Muscle of leg (tissue), 11 donors: ENCODE measurements around the gene ZNF75A. TPM values are rescaled to one million over a fixed set of nuclear protein-coding genes. Genes with fewer than 3 reads are reported as not detected.
A peak's percentile ranks its signal among the peaks of the same experiment; 100 is the strongest.

ENCODE experiments used
- DNase-seq: peaks from one replicate; pipeline ENCODE4 v3.0.0; 2013
- H3K27ac ChIP-seq: one replicate; pipeline ENCODE4 v1.5.1; 2013; ENCODE audit warnings: mild to moderate bottlenecking, low read length, control low read depth
- H3K27me3 ChIP-seq: one replicate; pipeline ENCODE4 v1.6.1; 2013; ENCODE audit warnings: low read length; ENCODE audit not compliant: control insufficient read depth, insufficient read depth
- H3K36me3 ChIP-seq: one replicate; pipeline ENCODE4 v1.6.1; 2013; ENCODE audit warnings: low read length; ENCODE audit not compliant: control insufficient read depth, insufficient read depth
- H3K4me1 ChIP-seq: one replicate; pipeline ENCODE4 v1.6.1; 2013; ENCODE audit warnings: low read length; ENCODE audit not compliant: control insufficient read depth, insufficient read depth
- H3K4me3 ChIP-seq: one replicate; pipeline ENCODE4 v1.5.1; 2013; ENCODE audit warnings: low read length, control low read depth
- H3K9me3 ChIP-seq: replicated peaks from 2 replicates; pipeline ENCODE4 v1.6.1; 2013; ENCODE audit warnings: low read depth, low read length; ENCODE audit not compliant: control insufficient read depth
- WGBS: methylation state at CpG from one replicate; pipeline ENCODE4 v1.1.5; 2013; ENCODE audit warnings: missing lambda C conversion rate; ENCODE audit not compliant: insufficient coverage; 5-methylcytosine and 5-hydroxymethylcytosine counted together
- polyA plus RNA-seq, 8 donors: library from polyadenylated mRNA; unstranded; fragments of 120-200 nt; gene quantifications; one replicate each; pipeline versions ENCODE4 v1.2.1 to v1.2.3, GENCODE V29; 2013; ENCODE audit warnings: inconsistent platforms in 1 of 8, low replicate concordance in 1 of 8; ENCODE audit not compliant: insufficient read length in 8 of 8, insufficient read depth in 1 of 8
- total RNA-seq: library from RNA; stranded (reverse); fragments of 120-200 nt; gene quantifications from one replicate; pipeline ENCODE4 v1.2.4, GENCODE V29; 2013

The ZNF75A gene
- total and polyA plus RNA-seq, 9 donors = 20.3 to 33.1 (median 23.6) TPM

DNA sequence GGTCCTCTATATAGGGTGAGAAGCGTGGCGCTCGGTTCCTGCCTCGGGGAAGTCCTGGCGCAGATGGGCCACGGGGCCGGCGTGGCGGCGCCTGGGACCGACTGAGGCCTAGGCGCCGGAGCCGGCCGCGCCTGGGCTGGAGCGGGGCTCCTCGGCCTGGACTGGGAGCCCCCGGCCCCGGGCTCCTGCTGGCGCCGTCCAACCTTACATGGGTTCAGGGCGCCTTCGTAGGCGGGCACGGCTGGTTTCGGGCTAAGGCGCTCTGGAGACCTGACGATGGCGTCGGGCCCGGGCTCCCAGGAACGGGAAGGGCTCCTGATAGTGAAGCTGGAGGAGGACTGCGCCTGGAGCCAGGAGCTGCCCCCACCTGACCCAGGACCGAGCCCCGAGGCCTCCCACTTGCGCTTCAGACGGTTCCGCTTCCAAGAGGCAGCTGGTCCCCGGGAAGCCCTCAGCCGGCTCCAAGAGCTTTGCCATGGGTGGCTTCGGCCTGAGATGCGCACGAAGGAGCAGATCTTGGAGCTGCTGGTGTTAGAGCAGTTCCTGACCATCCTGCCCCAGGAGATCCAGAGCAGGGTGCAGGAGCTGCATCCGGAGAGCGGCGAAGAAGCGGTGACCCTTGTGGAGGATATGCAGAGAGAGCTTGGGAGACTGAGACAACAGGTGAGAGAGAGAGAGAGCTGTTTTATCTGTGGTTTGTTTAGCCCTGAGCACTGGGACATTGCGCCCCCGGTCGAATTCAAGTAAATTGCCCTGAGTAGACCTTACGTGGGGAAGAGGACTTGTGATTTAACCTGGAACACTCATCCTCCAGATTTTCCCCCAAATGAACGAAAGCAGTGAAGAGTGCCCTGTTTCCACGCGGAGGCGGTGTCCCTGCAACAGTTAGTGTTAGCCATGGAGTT, 21.5 kb upstream of the ZNF75A start:
- Histone ChIP-seq H3K9me3 (peaks cover 30% of the 10 kb centered on the region), H3K36me3 (peaks cover 36% of the 10 kb centered on the region), H3K4me1 (peaks cover 22% of the 10 kb centered on the region), H3K27ac (peak overlapping the region; percentile 100), H3K4me3 (peak overlapping the region; percentile 71), H3K27me3 (no peaks in the 10 kb centered on the region)
- 4% methylated on average over 56 of the region's 56 CpGs for WGBS
- no peak for DNase-seq

DNA sequence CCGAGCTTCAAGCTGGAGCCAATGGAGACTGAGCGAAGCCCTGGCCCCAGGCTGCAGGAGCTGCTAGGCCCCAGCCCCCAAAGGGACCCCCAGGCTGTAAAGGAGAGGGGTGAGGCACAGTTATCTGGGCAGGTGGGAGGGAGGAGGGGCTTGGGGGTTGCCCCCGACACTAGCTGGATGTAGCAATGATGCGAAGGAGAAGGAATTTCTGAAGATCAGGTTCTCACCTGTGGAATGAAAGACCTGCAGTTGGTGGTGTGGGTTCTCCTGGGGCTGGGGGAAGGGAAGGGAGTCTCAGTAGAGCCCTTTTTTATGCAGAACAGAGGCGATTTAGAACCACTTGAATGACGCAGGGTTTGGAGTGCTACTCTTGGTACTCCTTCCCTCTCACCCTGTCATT, 20.2 kb upstream of the ZNF75A start:
- peaks cover 22% of the 10 kb centered on the region for H3K4me1 ChIP-seq
- peaks cover 3% of the 10 kb centered on the region for H3K27me3 ChIP-seq
- H3K9me3 ChIP-seq = peaks cover 44% of the 10 kb centered on the region
- H3K27ac ChIP-seq = no peak overlapping the region
- H3K36me3 ChIP-seq = peaks cover 49% of the 10 kb centered on the region
- no peak overlapping the region for H3K4me3 ChIP-seq
- WGBS = 93% methylated on average over 4 of the region's 6 CpGs
- no peak for DNase-seq

DNA sequence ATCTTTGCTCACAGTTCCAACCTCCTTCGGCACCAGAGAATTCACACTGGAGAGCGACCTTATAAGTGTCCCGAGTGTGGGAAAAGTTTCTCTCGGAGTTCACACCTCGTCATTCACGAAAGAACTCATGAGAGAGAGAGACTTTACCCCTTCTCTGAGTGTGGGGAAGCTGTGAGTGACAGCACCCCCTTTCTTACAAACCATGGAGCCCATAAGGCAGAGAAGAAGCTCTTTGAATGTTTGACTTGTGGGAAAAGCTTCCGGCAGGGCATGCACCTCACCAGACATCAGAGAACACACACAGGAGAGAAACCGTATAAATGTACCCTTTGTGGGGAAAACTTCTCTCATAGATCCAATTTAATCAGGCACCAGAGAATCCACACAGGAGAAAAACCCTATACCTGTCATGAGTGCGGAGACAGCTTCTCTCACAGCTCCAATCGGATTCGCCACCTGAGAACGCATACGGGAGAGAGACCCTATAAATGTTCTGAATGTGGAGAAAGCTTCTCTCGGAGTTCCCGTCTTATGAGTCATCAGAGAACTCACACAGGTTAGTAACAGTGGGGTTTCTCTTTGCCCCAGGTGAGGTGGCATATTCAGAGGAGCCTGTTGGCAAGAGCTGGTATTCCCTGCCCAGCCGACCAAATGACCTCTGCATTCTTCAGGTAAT, 15.2 kb upstream of the ZNF75A start:
- peaks cover 5% of the 10 kb centered on the region for H3K27me3 ChIP-seq
- 100% methylated on average over 2 of the region's 16 CpGs for WGBS
- no peak overlapping the region for H3K27ac ChIP-seq
- peaks cover 70% of the 10 kb centered on the region for H3K36me3 ChIP-seq
- no peak for DNase-seq
- H3K9me3 ChIP-seq = peaks cover 87% of the 10 kb centered on the region
- no peak overlapping the region for H3K4me3 ChIP-seq
- peaks cover 1% of the 10 kb centered on the region for H3K4me1 ChIP-seq

DNA sequence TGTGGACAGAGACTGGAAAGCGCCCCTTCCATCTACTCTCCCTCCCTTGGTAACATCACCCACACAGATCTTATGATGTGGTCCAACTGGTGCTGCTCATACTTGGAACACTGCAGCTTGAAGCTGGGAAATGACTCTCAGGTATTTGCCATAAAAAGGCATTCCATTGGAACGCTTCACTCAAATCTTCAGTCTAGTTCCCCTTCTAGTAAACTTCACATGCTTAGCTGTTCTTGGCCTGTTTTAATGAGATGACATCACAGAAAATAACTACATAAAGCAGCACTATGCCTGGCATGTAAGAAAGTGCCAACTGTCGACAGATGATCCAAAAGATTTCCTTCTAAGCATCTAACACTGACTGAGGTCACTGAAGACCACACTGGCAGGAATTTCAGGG, 12.7 kb upstream of the ZNF75A start:
- Histone ChIP-seq H3K4me3 (no peak overlapping the region), H3K36me3 (peaks cover 48% of the 10 kb centered on the region), H3K27ac (no peak overlapping the region), H3K27me3 (peaks cover 5% of the 10 kb centered on the region), H3K4me1 (no peaks in the 10 kb centered on the region), H3K9me3 (peaks cover 85% of the 10 kb centered on the region)
- 100% methylated on average over 1 of the region's 3 CpGs for WGBS
- DNase-seq = no peak

GRCh38 chr16:3295209-3295608, 10.1 kb upstream of the ZNF75A start:
- peaks cover 2% of the 10 kb centered on the region for H3K27me3 ChIP-seq
- H3K4me1 ChIP-seq = no peaks in the 10 kb centered on the region
- DNase-seq = no peak
- peaks cover 76% of the 10 kb centered on the region for H3K9me3 ChIP-seq
- no peak overlapping the region for H3K27ac ChIP-seq
- H3K4me3 ChIP-seq = no peak overlapping the region
- WGBS = 31% methylated on average over 45 of the region's 45 CpGs
- peaks cover 31% of the 10 kb centered on the region for H3K36me3 ChIP-seq

DNA sequence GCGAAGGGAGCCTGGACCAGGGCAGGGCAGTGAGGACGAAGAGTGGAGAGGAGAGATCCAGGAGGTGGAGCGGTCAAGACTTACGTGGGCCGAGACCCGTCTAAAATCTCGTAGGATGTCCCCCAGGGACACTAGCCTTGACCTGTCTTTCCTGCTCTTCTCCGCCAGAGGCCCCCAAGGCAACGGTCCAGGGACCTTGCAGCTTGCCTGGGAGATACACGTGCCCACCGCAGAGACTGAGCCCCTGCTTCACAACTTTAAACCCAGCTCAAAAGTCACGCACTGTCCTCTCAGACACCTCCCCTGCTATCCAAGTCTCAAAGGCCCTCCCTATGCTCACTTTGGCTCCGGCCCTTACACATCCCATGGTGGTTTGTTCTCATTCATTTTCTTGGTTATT, 9.5 kb upstream of the ZNF75A start:
- Histone ChIP-seq H3K27ac (no peak overlapping the region), H3K9me3 (peaks cover 74% of the 10 kb centered on the region), H3K36me3 (peaks cover 28% of the 10 kb centered on the region), H3K4me1 (no peaks in the 10 kb centered on the region), H3K4me3 (no peak overlapping the region), H3K27me3 (peaks cover 1% of the 10 kb centered on the region)
- DNase-seq = no peak
- WGBS = 57% methylated on average over 12 of the region's 13 CpGs

DNA sequence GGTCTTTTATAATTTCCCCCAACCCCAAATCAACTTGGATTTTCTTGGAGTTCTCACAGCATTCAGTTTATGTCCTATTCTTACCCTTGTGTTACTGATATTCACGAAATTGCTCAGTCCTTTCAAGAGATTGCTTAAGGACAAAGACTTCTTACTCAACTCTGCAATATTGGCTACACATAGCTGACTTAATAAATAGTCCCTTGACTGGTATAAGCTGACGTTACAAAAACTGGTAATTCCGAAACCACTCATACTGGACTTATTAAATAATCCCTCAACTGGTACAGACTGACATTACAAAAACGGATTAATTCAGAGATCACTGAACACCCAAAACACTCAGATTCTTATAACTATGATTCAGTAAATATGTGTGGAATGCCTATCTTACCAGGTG, 927 bp upstream of the ZNF75A start:
- no peak for DNase-seq
- Histone ChIP-seq H3K4me3 (peak overlapping the region; percentile 88), H3K27me3 (peaks cover 3% of the 10 kb centered on the region), H3K4me1 (peaks cover 8% of the 10 kb centered on the region), H3K36me3 (peaks cover 42% of the 10 kb centered on the region), H3K27ac (peak overlapping the region; percentile 97), H3K9me3 (peaks cover 81% of the 10 kb centered on the region)
- no CpG with 5 or more reads among the region's 4 CpGs for WGBS

DNA sequence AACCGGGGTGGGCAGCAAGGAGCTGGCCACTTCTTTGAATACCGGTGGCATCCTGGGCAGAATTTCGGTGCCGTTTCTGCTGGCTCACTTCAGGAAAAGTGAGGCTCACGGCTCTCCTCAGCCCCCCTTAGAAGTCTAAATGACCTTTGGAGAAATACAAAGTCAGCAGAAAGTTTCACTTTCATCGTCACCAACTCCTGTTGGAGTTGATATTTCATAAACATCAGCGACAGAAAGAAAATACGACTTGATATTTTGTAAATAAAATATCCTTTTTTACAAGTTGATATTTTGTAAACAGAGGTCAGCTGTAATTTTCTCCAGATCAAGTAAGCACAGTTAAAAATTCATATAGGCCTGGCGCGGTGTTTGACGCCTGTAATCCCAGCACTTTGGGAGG, 781 bp downstream of the ZNF75A start:
- peaks cover 8% of the 10 kb centered on the region for H3K4me1 ChIP-seq
- peaks cover 80% of the 10 kb centered on the region for H3K9me3 ChIP-seq
- H3K27me3 ChIP-seq = peaks cover 3% of the 10 kb centered on the region
- 65% methylated on average over 7 of the region's 11 CpGs for WGBS
- H3K4me3 ChIP-seq = peak overlapping the region; percentile 88
- H3K36me3 ChIP-seq = peaks cover 37% of the 10 kb centered on the region
- H3K27ac ChIP-seq = peak overlapping the region; percentile 97
- no peak for DNase-seq

DNA sequence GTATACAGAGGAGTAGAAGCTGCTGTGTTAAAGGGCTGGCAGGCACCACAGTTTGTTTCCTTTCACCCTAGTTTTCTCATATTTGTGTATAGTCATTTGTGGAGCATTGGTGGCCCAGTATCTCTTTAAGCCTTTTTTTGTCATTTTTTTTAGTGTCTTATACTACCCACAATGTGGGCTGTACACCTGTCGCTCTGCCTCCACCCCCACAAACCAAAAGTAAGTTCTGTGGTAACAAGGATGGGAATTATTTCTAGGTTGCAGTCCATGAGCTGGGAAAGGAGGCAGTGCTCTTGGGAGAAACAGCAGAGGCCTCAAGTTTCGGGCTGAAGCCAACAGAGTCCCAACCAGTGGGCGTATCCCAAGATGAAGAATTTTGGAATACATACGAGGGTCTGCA, 6.2 kb downstream of the ZNF75A start:
- WGBS = 96% methylated on average over 3 of the region's 4 CpGs
- H3K4me1 ChIP-seq = no peaks in the 10 kb centered on the region
- no peak overlapping the region for H3K27ac ChIP-seq
- DNase-seq = no peak
- H3K4me3 ChIP-seq = no peak overlapping the region
- H3K36me3 ChIP-seq = peaks cover 60% of the 10 kb centered on the region
- peaks cover 83% of the 10 kb centered on the region for H3K9me3 ChIP-seq
- H3K27me3 ChIP-seq = peaks cover 3% of the 10 kb centered on the region

- no peaks in the 10 kb centered on the region for H3K4me1 ChIP-seq
- DNase-seq = no peak
- H3K36me3 ChIP-seq = peaks cover 39% of the 10 kb centered on the region
- no peaks in the 10 kb centered on the region for H3K27me3 ChIP-seq
- no peak overlapping the region for H3K27ac ChIP-seq
- H3K9me3 ChIP-seq = peaks cover 85% of the 10 kb centered on the region
- H3K4me3 ChIP-seq = no peak overlapping the region
- WGBS = 92% methylated on average over 2 of the region's 3 CpGs
Measured at GRCh38 chr16:3317315-3317999, 12.2 kb downstream of the ZNF75A start.
